GM12878 (cell line): ENCODE measurements around the gene NSMCE1. TPM values are rescaled to one million over a fixed set of nuclear protein-coding genes. Genes with fewer than 3 reads are reported as not detected.

ENCODE experiments used
- CBX3 ChIP-seq: fragments of 200-600 bp; sonication (generic); IDR thresholded peaks from 2 replicates; pipeline ENCODE4 v1.6.1; 2016; ENCODE audit warnings: low read depth, borderline replicate concordance
- EGR1 ChIP-seq, 2 experiments: IDR thresholded peaks; 1 replicate in 1 of 2; 2 replicates in 1 of 2; pipeline ENCODE4 v1.6.1; 2011 to 2012; ENCODE audit warnings: low read depth in 2 of 2, low read length in 2 of 2, borderline replicate concordance in 1 of 2, mild to moderate bottlenecking in 1 of 2, moderate library complexity in 1 of 2
- HCFC1 ChIP-seq: fragments of 150-350 bp; IDR thresholded peaks from 2 replicates; pipeline ENCODE4 v1.6.1; 2014; ENCODE audit warnings: low read length
- JUND ChIP-seq: IDR thresholded peaks from 2 replicates; pipeline ENCODE4 v1.6.1; 2012; ENCODE audit warnings: low read depth, mild to moderate bottlenecking, low read length, improper control_type of control experiment, moderate library complexity
- MTA2 ChIP-seq: fragments of 450-650 bp; IDR thresholded peaks from 2 replicates; pipeline ENCODE4 v1.6.1; 2016; ENCODE audit warnings: low read depth, mild to moderate bottlenecking, moderate library complexity
- MTA3 ChIP-seq: IDR thresholded peaks from 2 replicates; pipeline ENCODE4 v1.6.1; 2012; ENCODE audit warnings: low read length, inconsistent platforms, borderline replicate concordance
- MYC ChIP-seq: IDR thresholded peaks from 2 replicates; pipeline ENCODE4 v1.6.1; 2011; ENCODE audit warnings: mild to moderate bottlenecking, low read length, moderate library complexity, inconsistent platforms; ENCODE audit not compliant: insufficient read depth, insufficient replicate concordance, insufficient read length, severe bottlenecking
- NR2C1 ChIP-seq: fragments of 450-650 bp; IDR thresholded peaks from 2 replicates; pipeline ENCODE4 v1.6.1; 2017; ENCODE audit warnings: antibody characterized with exemption, mild to moderate bottlenecking, moderate library complexity
- NRF1 ChIP-seq: conservative IDR thresholded peaks from 2 replicates; pipeline ENCODE4 v1.6.1; 2011; ENCODE audit warnings: mild to moderate bottlenecking, low read depth, low read length, improper control_type of control experiment
- RBBP5 ChIP-seq: fragments of 200-600 bp; sonication (generic); conservative IDR thresholded peaks from 2 replicates; pipeline ENCODE4 v1.6.1; 2016
- TBL1XR1 ChIP-seq: IDR thresholded peaks from 2 replicates; pipeline ENCODE4 v1.6.1; 2012; ENCODE audit warnings: low read depth, low read length, improper control_type of control experiment
- TCF3 ChIP-seq: IDR thresholded peaks from 2 replicates; pipeline ENCODE4 v1.6.1; 2012; ENCODE audit warnings: low read depth, mild to moderate bottlenecking, low read length, borderline replicate concordance; ENCODE audit not compliant: insufficient read depth
- WRNIP1 ChIP-seq: IDR thresholded peaks from 2 replicates; pipeline ENCODE4 v1.6.1; 2011; ENCODE audit warnings: low read depth, low read length, improper control_type of control experiment, borderline replicate concordance
- YBX1 ChIP-seq: fragments of 450-650 bp; IDR thresholded peaks from 2 replicates; pipeline ENCODE4 v1.6.1; 2016; ENCODE audit warnings: antibody characterized with exemption
- YY1 ChIP-seq: IDR thresholded peaks from 2 replicates; pipeline ENCODE4 v1.6.1; 2011; ENCODE audit warnings: low read depth, mild to moderate bottlenecking, low read length
- ZNF217 ChIP-seq: fragments of 450-650 bp; IDR thresholded peaks from 2 replicates; pipeline ENCODE4 v1.6.1; 2017; ENCODE audit warnings: antibody characterized with exemption, mild to moderate bottlenecking
- ZNF384 ChIP-seq: IDR thresholded peaks from 2 replicates; pipeline ENCODE4 v1.6.1; 2012; ENCODE audit warnings: low read depth, mild to moderate bottlenecking, low read length, improper control_type of control experiment, borderline replicate concordance
- polyA plus RNA-seq, 11 experiments: library from polyadenylated mRNA; depleted of rRNA in 4 of 11; unstranded in 6 of 11; stranded (reverse) in 5 of 11; fragments of >200 nt; fragmentation: Nextera tagmentation in 4 of 11; fragmentation: Illumina TruSeq in 1 of 11; extraction: Ambion mirVana in 4 of 11; extraction: Trizol in 1 of 11; gene quantifications; 1 replicate in 1 of 11; 2 replicates in 10 of 11; pipeline versions ENCODE4 v1.2.1 to v1.2.3, GENCODE V29; 2011 to 2016; ENCODE audit warnings: inconsistent platforms in 2 of 11, missing spikeins in 2 of 11, low read depth in 1 of 11
- total RNA-seq, 4 experiments: library from RNA; depleted of rRNA in 3 of 4; stranded (reverse); fragments of >200 nt in 3 of 4; fragmentation: Illumina TruSeq in 1 of 4; extraction: Trizol in 1 of 4; gene quantifications; 2 replicates each; pipeline versions ENCODE4 v1.2.1 to v1.2.3, GENCODE V29; 2013 to 2021
- TF ChIP-seq, protein P1 (sequence below): IDR thresholded peaks from 2 replicates; pipeline ENCODE4 v1.6.1; 2012; ENCODE audit warnings: low read length, inconsistent platforms
- TF ChIP-seq, protein P2 (sequence below): IDR thresholded peaks from 2 replicates; pipeline ENCODE4 v1.6.1; 2011; ENCODE audit warnings: borderline replicate concordance, low read depth, mild to moderate bottlenecking, moderate library complexity, low read length; ENCODE audit not compliant: insufficient read depth, poor library complexity, severe bottlenecking
- TF ChIP-seq, protein P3 (sequence below): fragments of 450-650 bp; IDR thresholded peaks from 2 replicates; pipeline ENCODE4 v1.6.1; 2017; ENCODE audit warnings: antibody characterized with exemption, mild to moderate bottlenecking, moderate library complexity
- TF ChIP-seq, protein P4 (sequence below): fragments of 450-650 bp; IDR thresholded peaks from 2 replicates; pipeline ENCODE4 v1.6.1; 2018; ENCODE audit warnings: mild to moderate bottlenecking, low read depth, moderate library complexity; ENCODE audit not compliant: partially characterized antibody

NSMCE1 gene
- total and polyA plus RNA-seq, 10 of the 15 experiments (the other 5 are each of a cell fraction or from before 2014, with no cell fraction given) = 54.0 to 214 (median 71.4) TPM

DNA sequence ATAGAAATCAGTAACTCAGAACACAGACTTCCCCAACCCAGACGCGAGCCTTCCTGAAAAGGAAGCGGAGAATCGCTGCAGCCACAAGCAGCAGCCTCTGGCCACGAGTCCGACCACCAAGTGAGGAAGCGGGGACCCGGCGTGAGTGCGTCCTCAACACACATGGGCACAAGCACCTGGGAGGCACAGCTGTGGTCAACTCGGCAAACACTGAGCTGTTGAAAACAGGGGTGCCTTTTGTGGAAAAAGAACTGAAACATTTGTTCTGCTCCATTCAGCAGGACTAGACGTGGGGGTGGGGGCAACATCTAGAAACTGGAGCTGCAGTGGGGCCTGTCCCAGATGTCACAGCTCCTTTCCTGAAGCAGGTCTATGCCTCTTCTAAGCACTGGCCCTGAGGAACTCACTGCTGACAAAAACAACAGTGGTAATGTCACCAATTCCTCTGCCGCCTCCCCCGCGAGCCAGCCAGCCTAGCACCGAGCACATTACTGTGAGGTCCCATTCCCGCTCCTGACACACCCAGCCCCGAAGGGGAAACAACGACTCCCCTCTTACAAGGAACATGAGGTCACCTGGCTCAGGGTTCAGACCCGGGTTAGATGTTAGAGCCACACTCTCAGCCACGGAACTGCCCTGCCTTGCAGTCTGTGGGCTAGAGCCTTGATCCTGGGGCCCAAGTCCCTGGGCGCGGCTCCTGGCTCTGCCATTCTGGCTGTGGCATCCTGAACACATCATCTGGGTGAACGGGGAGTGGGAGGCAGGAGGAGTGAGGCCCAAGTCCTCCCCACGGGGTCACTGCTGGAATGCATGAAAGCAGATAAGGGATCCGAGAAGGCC lies 36.3 kb downstream of the NSMCE1 start (continued):
- TF ChIP-seq MTA3 (peak; percentile 32; the same call in 1 of the 2 replicates), YBX1 (no peak), WRNIP1 (no peak), ZNF217 (no peak), HCFC1 (no peak), EGR1 (IDR thresholded peaks at IDR 0.05; ENCODE audit: borderline replicate concordance in 1 of 2, low read depth in 2 of 2, low read length in 2 of 2) (no peak), TBL1XR1 (0 out of 2 replicates have a peak, but pooled peaks have one; percentile 24), MYC (no peak), MTA2 (peak; percentile 35), CBX3 (no peak), RBBP5 (no peak), YY1 (no peak), NRF1 (no peak), NR2C1 (no peak), JUND (no peak), ZNF384 (no peak), TCF3 (peak; percentile 79; the same call in 1 of the 2 replicates)
- TF ChIP-seq, protein P1, sequence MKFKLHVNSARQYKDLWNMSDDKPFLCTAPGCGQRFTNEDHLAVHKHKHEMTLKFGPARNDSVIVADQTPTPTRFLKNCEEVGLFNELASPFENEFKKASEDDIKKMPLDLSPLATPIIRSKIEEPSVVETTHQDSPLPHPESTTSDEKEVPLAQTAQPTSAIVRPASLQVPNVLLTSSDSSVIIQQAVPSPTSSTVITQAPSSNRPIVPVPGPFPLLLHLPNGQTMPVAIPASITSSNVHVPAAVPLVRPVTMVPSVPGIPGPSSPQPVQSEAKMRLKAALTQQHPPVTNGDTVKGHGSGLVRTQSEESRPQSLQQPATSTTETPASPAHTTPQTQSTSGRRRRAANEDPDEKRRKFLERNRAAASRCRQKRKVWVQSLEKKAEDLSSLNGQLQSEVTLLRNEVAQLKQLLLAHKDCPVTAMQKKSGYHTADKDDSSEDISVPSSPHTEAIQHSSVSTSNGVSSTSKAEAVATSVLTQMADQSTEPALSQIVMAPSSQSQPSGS = no peak; the same call in 1 of the 2 replicates
- TF ChIP-seq, protein P2, sequence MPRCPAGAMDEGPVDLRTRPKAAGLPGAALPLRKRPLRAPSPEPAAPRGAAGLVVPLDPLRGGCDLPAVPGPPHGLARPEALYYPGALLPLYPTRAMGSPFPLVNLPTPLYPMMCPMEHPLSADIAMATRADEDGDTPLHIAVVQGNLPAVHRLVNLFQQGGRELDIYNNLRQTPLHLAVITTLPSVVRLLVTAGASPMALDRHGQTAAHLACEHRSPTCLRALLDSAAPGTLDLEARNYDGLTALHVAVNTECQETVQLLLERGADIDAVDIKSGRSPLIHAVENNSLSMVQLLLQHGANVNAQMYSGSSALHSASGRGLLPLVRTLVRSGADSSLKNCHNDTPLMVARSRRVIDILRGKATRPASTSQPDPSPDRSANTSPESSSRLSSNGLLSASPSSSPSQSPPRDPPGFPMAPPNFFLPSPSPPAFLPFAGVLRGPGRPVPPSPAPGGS = no peak
- TF ChIP-seq, protein P3, sequence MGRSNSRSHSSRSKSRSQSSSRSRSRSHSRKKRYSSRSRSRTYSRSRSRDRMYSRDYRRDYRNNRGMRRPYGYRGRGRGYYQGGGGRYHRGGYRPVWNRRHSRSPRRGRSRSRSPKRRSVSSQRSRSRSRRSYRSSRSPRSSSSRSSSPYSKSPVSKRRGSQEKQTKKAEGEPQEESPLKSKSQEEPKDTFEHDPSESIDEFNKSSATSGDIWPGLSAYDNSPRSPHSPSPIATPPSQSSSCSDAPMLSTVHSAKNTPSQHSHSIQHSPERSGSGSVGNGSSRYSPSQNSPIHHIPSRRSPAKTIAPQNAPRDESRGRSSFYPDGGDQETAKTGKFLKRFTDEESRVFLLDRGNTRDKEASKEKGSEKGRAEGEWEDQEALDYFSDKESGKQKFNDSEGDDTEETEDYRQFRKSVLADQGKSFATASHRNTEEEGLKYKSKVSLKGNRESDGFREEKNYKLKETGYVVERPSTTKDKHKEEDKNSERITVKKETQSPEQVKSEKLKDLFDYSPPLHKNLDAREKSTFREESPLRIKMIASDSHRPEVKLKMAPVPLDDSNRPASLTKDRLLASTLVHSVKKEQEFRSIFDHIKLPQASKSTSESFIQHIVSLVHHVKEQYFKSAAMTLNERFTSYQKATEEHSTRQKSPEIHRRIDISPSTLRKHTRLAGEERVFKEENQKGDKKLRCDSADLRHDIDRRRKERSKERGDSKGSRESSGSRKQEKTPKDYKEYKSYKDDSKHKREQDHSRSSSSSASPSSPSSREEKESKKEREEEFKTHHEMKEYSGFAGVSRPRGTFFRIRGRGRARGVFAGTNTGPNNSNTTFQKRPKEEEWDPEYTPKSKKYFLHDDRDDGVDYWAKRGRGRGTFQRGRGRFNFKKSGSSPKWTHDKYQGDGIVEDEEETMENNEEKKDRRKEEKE = no peak
- TF ChIP-seq, protein P4, sequence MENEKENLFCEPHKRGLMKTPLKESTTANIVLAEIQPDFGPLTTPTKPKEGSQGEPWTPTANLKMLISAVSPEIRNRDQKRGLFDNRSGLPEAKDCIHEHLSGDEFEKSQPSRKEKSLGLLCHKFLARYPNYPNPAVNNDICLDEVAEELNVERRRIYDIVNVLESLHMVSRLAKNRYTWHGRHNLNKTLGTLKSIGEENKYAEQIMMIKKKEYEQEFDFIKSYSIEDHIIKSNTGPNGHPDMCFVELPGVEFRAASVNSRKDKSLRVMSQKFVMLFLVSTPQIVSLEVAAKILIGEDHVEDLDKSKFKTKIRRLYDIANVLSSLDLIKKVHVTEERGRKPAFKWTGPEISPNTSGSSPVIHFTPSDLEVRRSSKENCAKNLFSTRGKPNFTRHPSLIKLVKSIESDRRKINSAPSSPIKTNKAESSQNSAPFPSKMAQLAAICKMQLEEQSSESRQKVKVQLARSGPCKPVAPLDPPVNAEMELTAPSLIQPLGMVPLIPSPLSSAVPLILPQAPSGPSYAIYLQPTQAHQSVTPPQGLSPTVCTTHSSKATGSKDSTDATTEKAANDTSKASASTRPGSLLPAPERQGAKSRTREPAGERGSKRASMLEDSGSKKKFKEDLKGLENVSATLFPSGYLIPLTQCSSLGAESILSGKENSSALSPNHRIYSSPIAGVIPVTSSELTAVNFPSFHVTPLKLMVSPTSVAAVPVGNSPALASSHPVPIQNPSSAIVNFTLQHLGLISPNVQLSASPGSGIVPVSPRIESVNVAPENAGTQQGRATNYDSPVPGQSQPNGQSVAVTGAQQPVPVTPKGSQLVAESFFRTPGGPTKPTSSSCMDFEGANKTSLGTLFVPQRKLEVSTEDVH = no peak
